Stomach (tissue), 9 donors: ENCODE measurements around the gene CGB2. TPM values are rescaled to one million over a fixed set of nuclear protein-coding genes. Genes with fewer than 3 reads are reported as not detected.

Experiments used
- DNase-seq, 2 donors: peaks; one replicate each; pipeline versions ENCODE4 v3.0.0 to v3.0.0-alpha.2; 2013 to 2019
- H3K27ac ChIP-seq, 5 donors: fragments of 200-600 bp in 4 of 5; sonication (generic) in 4 of 5; one replicate each; pipeline ENCODE4 v1.5.1; 2013 to 2019; ENCODE audit warnings: mild to moderate bottlenecking in 1 of 5, moderate library complexity in 1 of 5
- H3K27me3 ChIP-seq, 3 donors: fragments of 200-600 bp; sonication (generic); one replicate each; pipeline ENCODE4 v1.5.1; 2017 to 2019; ENCODE audit warnings: mixed run types in 1 of 3
- H3K36me3 ChIP-seq, 4 donors: fragments of 200-600 bp; sonication (generic); 1 replicate in 3 of 4; 2 replicates in 1 of 4; pipeline ENCODE4 v1.5.1; 2016 to 2019
- H3K4me1 ChIP-seq, 4 donors: fragments of 200-600 bp; sonication (generic); one replicate each; pipeline ENCODE4 v1.5.1; 2016 to 2019
- H3K4me3 ChIP-seq, 4 donors: fragments of 200-600 bp; sonication (generic) in 3 of 4; one replicate each; pipeline ENCODE4 v1.5.1; 2016 to 2019; ENCODE audit warnings: mild to moderate bottlenecking in 1 of 4
- H3K9me3 ChIP-seq, 4 donors: fragments of 200-600 bp; sonication (generic); one replicate each; pipeline ENCODE4 v1.5.1; 2016 to 2019
- CTCF ChIP-seq, 7 experiments: fragments of 450-650 bp in 4 of 7; fragments of 200-600 bp in 3 of 7; sonication (generic) in 3 of 7; IDR thresholded peaks; one replicate each; pipeline ENCODE4 v1.5.1; 2016 to 2019; ENCODE audit warnings: antibody characterized with exemption in 7 of 7, control low read depth in 2 of 7, mild to moderate bottlenecking in 1 of 7
- EP300 ChIP-seq: sonication (generic); formaldehyde crosslinking; IDR thresholded peaks from one replicate; pipeline ENCODE4 v1.6.1; 2017; ENCODE audit warnings: antibody characterized with exemption
- POLR2A ChIP-seq, 4 donors: fragments of 450-650 bp; IDR thresholded peaks; one replicate each; pipeline ENCODE4 v1.6.1; 2016; ENCODE audit warnings: antibody characterized with exemption in 4 of 4, control low read depth in 2 of 4, mild to moderate bottlenecking in 1 of 4, moderate library complexity in 1 of 4
- POLR2AphosphoS5 ChIP-seq, 3 donors: sonication (generic); formaldehyde crosslinking; IDR thresholded peaks; one replicate each; pipeline ENCODE4 v1.6.1; 2016; ENCODE audit warnings: antibody characterized with exemption in 3 of 3
- WGBS, 5 donors: extraction: QIAGEN DNeasy Blood & Tissue Kit in 3 of 5; methylation state at CpG; one replicate each; pipeline versions ENCODE4 v1.1.5 to v1.1.7; 2013 to 2018; 5-methylcytosine and 5-hydroxymethylcytosine counted together
- intact Hi-C: fragments of 100-400 bp; cut with DNase I; formaldehyde crosslinking; loops from one replicate; pipeline ENCODE4 v1.15.1; 2023; ENCODE audit warnings: low total_unique reads
- polyA plus RNA-seq, 3 donors: library from polyadenylated mRNA; stranded (reverse); fragments of 200-250 nt; gene quantifications; one replicate each; pipeline ENCODE4 v1.2.3, GENCODE V29; 2013
- total RNA-seq, 5 donors: library from RNA; depleted of rRNA; stranded (reverse); fragments of >200 nt; gene quantifications; one replicate each; pipeline versions ENCODE4 v1.1.0 to v1.2.3, GENCODE V29; 2014 to 2016
- donor health status: healthy with polysubstance abuse.
- donor health status: Bipolar disorder and iron deficiency.
- donor health status: healthy.

CGB2 gene
- total and polyA plus RNA-seq, 8 donors = not detected

- Histone ChIP-seq H3K36me3 (no peaks in the 10 kb centered on the region), H3K27me3 (peaks cover 0 to 100% (median 39%) of the 10 kb centered on the region in 3 donors), H3K4me3 (peak within 1 kb of the TSS; percentile 28 to 39 (median 30)), H3K9me3 (no peaks in the 10 kb centered on the region), H3K27ac (no peak within 1 kb of the TSS), H3K4me1 (peaks cover 8 to 14% (median 13%) of the 10 kb centered on the region in 4 donors)
- 3 to 9% (median 4%) methylated on average over 24 to 53 of the region's 53 CpGs for WGBS, 5 donors
- no peak for TF ChIP-seq POLR2A (IDR thresholded peaks at IDR 0.05)
- no peak for TF ChIP-seq EP300
- TF ChIP-seq CTCF (IDR thresholded peaks at IDR 0.05) = no peak
- TF ChIP-seq POLR2AphosphoS5 (IDR thresholded peaks at IDR 0.05) = no peak
- intact Hi-C loops = no loop called here
- peak; percentile 38 to 78 for DNase-seq
These were observed 33.3 kb downstream of the CGB2 start, which contains the start of gene NTF4 for GRCh38 chr19:49064768-49065611. Gene NTF4 (minus strand): TSS chr19:49064818. CDS start chr19:49061997, 2,821 bp downstream.

- Histone ChIP-seq H3K36me3 (no peaks in the 10 kb centered on the region), H3K27ac (no peak overlapping the region), H3K9me3 (no peaks in the 10 kb centered on the region), H3K27me3 (peaks cover 0 to 100% (median 46%) of the 10 kb centered on the region in 3 donors), H3K4me1 (peaks cover 8 to 14% (median 13%) of the 10 kb centered on the region in 4 donors), H3K4me3 (no peak overlapping the region)
- 50 to 62% (median 54%) methylated on average over 12 to 13 of the region's 13 CpGs for WGBS, 5 donors
- no peak for TF ChIP-seq POLR2AphosphoS5 (IDR thresholded peaks at IDR 0.05)
- no peak for DNase-seq
- intact Hi-C loops = no loop called here
These were observed 34.3 kb downstream of the CGB2 start for GRCh38 chr19:49065905-49066512.

GRCh38 chr19:49067554-49067953 lies 35.9 kb downstream of the CGB2 start:
- DNase-seq = no peak
- peaks cover 13 to 22% (median 20%) of the 10 kb centered on the region in 4 donors for H3K4me1 ChIP-seq
- no peaks in the 10 kb centered on the region for H3K9me3 ChIP-seq
- TF ChIP-seq CTCF (IDR thresholded peaks at IDR 0.05) = no peak
- no peak for TF ChIP-seq POLR2A (IDR thresholded peaks at IDR 0.05)
- TF ChIP-seq EP300 = no peak
- no peak for TF ChIP-seq POLR2AphosphoS5 (IDR thresholded peaks at IDR 0.05)
- no peak overlapping the region for H3K4me3 ChIP-seq
- peaks cover 8 to 100% (median 53%) of the 10 kb centered on the region in 3 donors for H3K27me3 ChIP-seq
- H3K27ac ChIP-seq = no peak overlapping the region
- intact Hi-C loops = no loop called here
- WGBS, 5 donors = 40 to 79% (median 58%) methylated on average over 3 of the region's 3 CpGs
- no peaks in the 10 kb centered on the region for H3K36me3 ChIP-seq

- peaks cover 8 to 100% (median 62%) of the 10 kb centered on the region in 3 donors for H3K27me3 ChIP-seq
- no peak for DNase-seq
- intact Hi-C loops = no loop called here
- no peaks in the 10 kb centered on the region for H3K9me3 ChIP-seq
- H3K36me3 ChIP-seq = no peaks in the 10 kb centered on the region
- no peak overlapping the region for H3K4me3 ChIP-seq
- no peak overlapping the region for H3K27ac ChIP-seq
- WGBS, 5 donors = 89 to 96% (median 93%) methylated on average over 9 of the region's 9 CpGs
- H3K4me1 ChIP-seq = peaks cover 13 to 27% (median 20%) of the 10 kb centered on the region in 4 donors
- TF ChIP-seq POLR2A (IDR thresholded peaks at IDR 0.05) = no peak
- TF ChIP-seq EP300 = no peak
- TF ChIP-seq POLR2AphosphoS5 (IDR thresholded peaks at IDR 0.05) = no peak
- TF ChIP-seq CTCF (IDR thresholded peaks at IDR 0.05) = no peak
These were observed 37.3 kb downstream of the CGB2 start for GRCh38 chr19:49069026-49069425.
